ENCODE results near the gene METTL25B.

- TF ChIP-seq, protein P1, sequence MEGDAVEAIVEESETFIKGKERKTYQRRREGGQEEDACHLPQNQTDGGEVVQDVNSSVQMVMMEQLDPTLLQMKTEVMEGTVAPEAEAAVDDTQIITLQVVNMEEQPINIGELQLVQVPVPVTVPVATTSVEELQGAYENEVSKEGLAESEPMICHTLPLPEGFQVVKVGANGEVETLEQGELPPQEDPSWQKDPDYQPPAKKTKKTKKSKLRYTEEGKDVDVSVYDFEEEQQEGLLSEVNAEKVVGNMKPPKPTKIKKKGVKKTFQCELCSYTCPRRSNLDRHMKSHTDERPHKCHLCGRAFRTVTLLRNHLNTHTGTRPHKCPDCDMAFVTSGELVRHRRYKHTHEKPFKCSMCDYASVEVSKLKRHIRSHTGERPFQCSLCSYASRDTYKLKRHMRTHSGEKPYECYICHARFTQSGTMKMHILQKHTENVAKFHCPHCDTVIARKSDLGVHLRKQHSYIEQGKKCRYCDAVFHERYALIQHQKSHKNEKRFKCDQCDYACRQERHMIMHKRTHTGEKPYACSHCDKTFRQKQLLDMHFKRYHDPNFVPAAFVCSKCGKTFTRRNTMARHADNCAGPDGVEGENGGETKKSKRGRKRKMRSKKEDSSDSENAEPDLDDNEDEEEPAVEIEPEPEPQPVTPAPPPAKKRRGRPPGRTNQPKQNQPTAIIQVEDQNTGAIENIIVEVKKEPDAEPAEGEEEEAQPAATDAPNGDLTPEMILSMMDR (IDR thresholded peaks at IDR 0.05) = no peak
- no peak for TF ChIP-seq POLR2A (IDR thresholded peaks at IDR 0.05)
- no peak for TF ChIP-seq EP300 (IDR thresholded peaks at IDR 0.05)
Observed at GRCh38 chr1:156766298-156767100, 38.2 kb downstream of the METTL25B start.

Measured in stomach (tissue), 4 donors.